KOPT-K1 (cell line): ENCODE results near the gene MAP3K9.
"Not testable (repeated sequence)": the region's sequence is repeated elsewhere in the genome, so short reads cannot be mapped to it uniquely, and the experiment has no call there.

Experiments
- H3K27ac ChIP-seq: fragments of 200-600 bp; sonication (generic); 2 replicates; pipeline ENCODE4 v1.5.1; 2016; ENCODE audit warnings: antibody characterized with exemption, mild to moderate bottlenecking, low read depth, low read length; ENCODE audit not compliant: poor library complexity, severe bottlenecking
- H3K36me3 ChIP-seq: fragments of 200-600 bp; sonication (generic); 2 replicates; pipeline ENCODE4 v1.5.1; 2017; ENCODE audit warnings: antibody characterized with exemption, mild to moderate bottlenecking, low read length, moderate library complexity; ENCODE audit not compliant: insufficient read depth
- H3K9me3 ChIP-seq: fragments of 200-600 bp; sonication (generic); 2 replicates; pipeline ENCODE4 v1.5.1; 2017; ENCODE audit warnings: antibody characterized with exemption, low read length, mild to moderate bottlenecking; ENCODE audit not compliant: insufficient read depth, poor library complexity, severe bottlenecking

Gene MAP3K9

GRCh38 chr14:70709726-70710382 lies 99.5 kb downstream of the MAP3K9 start:
- no peaks in the 10 kb centered on the region for H3K9me3 ChIP-seq
- no peaks in the 10 kb centered on the region for H3K36me3 ChIP-seq
- no peak overlapping the region for H3K27ac ChIP-seq

- H3K27ac ChIP-seq, result no peak overlapping the region
- no peaks in the 10 kb centered on the region for H3K9me3 ChIP-seq
- no peaks in the 10 kb centered on the region for H3K36me3 ChIP-seq
Measured at GRCh38 chr14:70708717-70709570, 100.4 kb downstream of the MAP3K9 start.

- Histone ChIP-seq H3K36me3 (no peaks in the 10 kb centered on the region), H3K27ac (no peak overlapping the region), H3K9me3 (no peaks in the 10 kb centered on the region)
Measured at GRCh38 chr14:70707138-70708038, 101.9 kb downstream of the MAP3K9 start.

GRCh38 chr14:70706177-70706576 lies 103.1 kb downstream of the MAP3K9 start:
- Histone ChIP-seq H3K27ac (no peak overlapping the region), H3K9me3 (no peaks in the 10 kb centered on the region)

GRCh38 chr14:70704960-70705359 lies 104.4 kb downstream of the MAP3K9 start:
- Histone ChIP-seq H3K36me3 (no peaks in the 10 kb centered on the region), H3K27ac (no peak overlapping the region), H3K9me3 (no peaks in the 10 kb centered on the region)

More at GRCh38 chr14:70706177-70706576, 103.1 kb downstream of the MAP3K9 start:
- no peaks in the 10 kb centered on the region for H3K36me3 ChIP-seq

- not testable (repeated sequence) for H3K9me3 ChIP-seq, H3K27ac ChIP-seq, H3K36me3 ChIP-seq
Measured at GRCh38 chr14:70703621-70704168, 105.6 kb downstream of the MAP3K9 start.

GRCh38 chr14:70702161-70702560 lies 107.2 kb downstream of the MAP3K9 start:
- Histone ChIP-seq H3K9me3 (no peaks in the 10 kb centered on the region), H3K36me3 (no peaks in the 10 kb centered on the region), H3K27ac (no peak overlapping the region)

- H3K27ac ChIP-seq, result no peak overlapping the region
Measured at GRCh38 chr14:70701610-70702009, 107.7 kb downstream of the MAP3K9 start.

GRCh38 chr14:70700955-70701585 lies 108.2 kb downstream of the MAP3K9 start:
- Histone ChIP-seq H3K9me3 (no peaks in the 10 kb centered on the region), H3K27ac (no peak overlapping the region), H3K36me3 (no peaks in the 10 kb centered on the region)

More at GRCh38 chr14:70701610-70702009, 107.7 kb downstream of the MAP3K9 start:
- no peaks in the 10 kb centered on the region for H3K36me3 ChIP-seq
- no peaks in the 10 kb centered on the region for H3K9me3 ChIP-seq

- Histone ChIP-seq H3K36me3 (no peaks in the 10 kb centered on the region), H3K27ac (no peak overlapping the region), H3K9me3 (no peaks in the 10 kb centered on the region)
Measured at GRCh38 chr14:70699646-70700045, 109.7 kb downstream of the MAP3K9 start.

GRCh38 chr14:70698288-70698687 lies 111.0 kb downstream of the MAP3K9 start:
- Histone ChIP-seq H3K36me3 (no peaks in the 10 kb centered on the region), H3K9me3 (no peaks in the 10 kb centered on the region), H3K27ac (no peak overlapping the region)

GRCh38 chr14:70697701-70698100 lies 111.6 kb downstream of the MAP3K9 start:
- Histone ChIP-seq H3K9me3 (no peaks in the 10 kb centered on the region), H3K36me3 (no peaks in the 10 kb centered on the region), H3K27ac (no peak overlapping the region)

- no peaks in the 10 kb centered on the region for H3K9me3 ChIP-seq
- no peaks in the 10 kb centered on the region for H3K36me3 ChIP-seq
- no peak overlapping the region for H3K27ac ChIP-seq
Measured at GRCh38 chr14:70696026-70696425, 113.3 kb downstream of the MAP3K9 start.

GRCh38 chr14:70692210-70692609 lies 117.1 kb downstream of the MAP3K9 start:
- Histone ChIP-seq H3K27ac (no peak overlapping the region), H3K36me3 (no peaks in the 10 kb centered on the region), H3K9me3 (no peaks in the 10 kb centered on the region)
